HUES48 (cell line): ENCODE measurements around the gene MT2A.

ENCODE experiments used
- H3K27ac ChIP-seq: one replicate; pipeline ENCODE4 v1.7.0; 2013; ENCODE audit warnings: low read depth, low read length, inconsistent platforms
- H3K27me3 ChIP-seq: 2 replicates; pipeline ENCODE4 v1.6.1; 2013; ENCODE audit warnings: mild to moderate bottlenecking, low read length; ENCODE audit not compliant: control insufficient read depth, insufficient read depth
- H3K36me3 ChIP-seq: 2 replicates; pipeline ENCODE4 v1.6.1; 2013; ENCODE audit warnings: low read length; ENCODE audit not compliant: control insufficient read depth, insufficient read depth
- H3K4me1 ChIP-seq: 2 replicates; pipeline ENCODE4 v1.6.1; 2013; ENCODE audit warnings: mild to moderate bottlenecking, low read length; ENCODE audit not compliant: control insufficient read depth, insufficient read depth
- H3K4me3 ChIP-seq: 2 replicates; pipeline ENCODE4 v1.5.1; 2013; ENCODE audit warnings: mild to moderate bottlenecking, low read depth, low read length
- H3K9ac ChIP-seq: 2 replicates; pipeline ENCODE4 v1.6.1; 2013; ENCODE audit warnings: mild to moderate bottlenecking, low read depth, low read length, moderate library complexity
- H3K9me3 ChIP-seq: 2 replicates; pipeline ENCODE4 v1.6.1; 2013; ENCODE audit warnings: low read length; ENCODE audit not compliant: control insufficient read depth, insufficient read depth

Gene MT2A

GRCh38 chr16:56601325-56601724 lies 7.1 kb upstream of the MT2A start:
- Histone ChIP-seq H3K27me3 (peaks cover 25% of the 10 kb centered on the region), H3K9me3 (no peaks in the 10 kb centered on the region), H3K4me1 (no peaks in the 10 kb centered on the region), H3K9ac (no peak overlapping the region), H3K4me3 (no peak overlapping the region), H3K36me3 (no peaks in the 10 kb centered on the region), H3K27ac (no peak overlapping the region)

GRCh38 chr16:56603589-56603988 lies 4.8 kb upstream of the MT2A start:
- peaks cover 48% of the 10 kb centered on the region for H3K27me3 ChIP-seq
- no peak overlapping the region for H3K4me3 ChIP-seq
- H3K4me1 ChIP-seq, result peaks cover 13% of the 10 kb centered on the region
- no peak overlapping the region for H3K27ac ChIP-seq
- H3K9ac ChIP-seq, result no peak overlapping the region
- no peaks in the 10 kb centered on the region for H3K9me3 ChIP-seq
- no peaks in the 10 kb centered on the region for H3K36me3 ChIP-seq

DNA sequence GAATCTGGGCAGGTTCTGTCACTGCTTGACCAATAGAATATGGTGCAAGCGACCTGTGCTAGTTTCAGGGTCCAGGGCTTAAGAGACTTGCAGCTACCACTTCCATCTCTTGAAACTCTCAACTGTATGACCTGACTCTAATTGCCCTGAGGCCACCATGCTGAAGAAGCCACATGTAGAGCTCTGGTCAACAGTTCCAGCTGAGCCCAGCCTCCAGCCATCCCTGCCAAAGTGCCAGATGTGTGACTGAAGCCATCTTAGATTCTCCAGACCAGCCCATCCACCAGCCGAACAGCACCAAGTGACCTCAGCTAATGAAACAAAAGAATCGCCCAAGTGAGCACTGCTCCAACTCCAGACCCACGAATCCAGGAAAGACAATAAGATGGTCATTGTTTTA lies 3.4 kb upstream of the MT2A start:
- Histone ChIP-seq H3K4me1 (peaks cover 26% of the 10 kb centered on the region), H3K9me3 (no peaks in the 10 kb centered on the region), H3K27me3 (peaks cover 61% of the 10 kb centered on the region), H3K9ac (no peak overlapping the region), H3K27ac (no peak overlapping the region), H3K4me3 (no peak overlapping the region), H3K36me3 (no peaks in the 10 kb centered on the region)

- Histone ChIP-seq H3K4me1 (peaks cover 32% of the 10 kb centered on the region), H3K9ac (no peak overlapping the region), H3K27ac (no peak overlapping the region), H3K27me3 (peaks cover 67% of the 10 kb centered on the region), H3K4me3 (no peak overlapping the region), H3K36me3 (no peaks in the 10 kb centered on the region), H3K9me3 (no peaks in the 10 kb centered on the region)
Observed at GRCh38 chr16:56605475-56605874, 2.9 kb upstream of the MT2A start.

GRCh38 chr16:56606071-56606475 lies 2.3 kb upstream of the MT2A start:
- no peak overlapping the region for H3K4me3 ChIP-seq
- peaks cover 72% of the 10 kb centered on the region for H3K27me3 ChIP-seq
- H3K9me3 ChIP-seq, result no peaks in the 10 kb centered on the region
- peaks cover 32% of the 10 kb centered on the region for H3K4me1 ChIP-seq
- H3K36me3 ChIP-seq, result no peaks in the 10 kb centered on the region
- H3K27ac ChIP-seq, result no peak overlapping the region
- H3K9ac ChIP-seq, result no peak overlapping the region

DNA sequence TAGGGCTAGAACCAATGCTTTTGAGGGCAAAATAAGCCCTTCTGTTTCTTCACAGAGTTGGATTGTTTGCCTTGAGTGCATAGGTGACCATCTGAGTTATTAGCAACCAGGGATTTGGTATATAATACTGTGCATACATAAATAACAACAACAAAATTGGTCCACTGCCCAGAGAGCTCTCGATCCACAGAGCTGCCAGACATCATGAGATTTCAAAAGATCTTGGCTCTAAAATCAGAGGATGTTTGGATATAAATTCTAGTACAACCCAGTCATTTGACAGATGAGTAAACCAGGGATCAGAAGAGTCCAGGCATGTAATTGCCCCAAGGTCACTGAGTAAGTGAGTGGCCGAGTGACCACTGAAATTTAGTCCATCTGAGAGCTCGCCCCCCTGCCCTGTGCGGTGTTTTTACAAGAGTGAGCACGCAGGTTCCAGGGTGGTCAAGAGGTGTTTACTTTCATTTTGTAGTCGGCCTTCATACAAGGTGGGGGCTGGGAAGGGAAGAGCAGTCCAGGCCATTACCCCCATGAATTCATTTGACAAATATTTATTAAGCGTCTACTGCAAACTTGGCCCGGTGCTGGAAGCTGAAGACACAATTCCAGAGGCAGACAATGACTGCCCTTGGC lies 1.8 kb upstream of the MT2A start:
- Histone ChIP-seq H3K9ac (no peak overlapping the region), H3K27me3 (peaks cover 73% of the 10 kb centered on the region), H3K36me3 (no peaks in the 10 kb centered on the region), H3K4me1 (peaks cover 32% of the 10 kb centered on the region), H3K9me3 (no peaks in the 10 kb centered on the region), H3K27ac (no peak overlapping the region), H3K4me3 (no peak overlapping the region)

DNA sequence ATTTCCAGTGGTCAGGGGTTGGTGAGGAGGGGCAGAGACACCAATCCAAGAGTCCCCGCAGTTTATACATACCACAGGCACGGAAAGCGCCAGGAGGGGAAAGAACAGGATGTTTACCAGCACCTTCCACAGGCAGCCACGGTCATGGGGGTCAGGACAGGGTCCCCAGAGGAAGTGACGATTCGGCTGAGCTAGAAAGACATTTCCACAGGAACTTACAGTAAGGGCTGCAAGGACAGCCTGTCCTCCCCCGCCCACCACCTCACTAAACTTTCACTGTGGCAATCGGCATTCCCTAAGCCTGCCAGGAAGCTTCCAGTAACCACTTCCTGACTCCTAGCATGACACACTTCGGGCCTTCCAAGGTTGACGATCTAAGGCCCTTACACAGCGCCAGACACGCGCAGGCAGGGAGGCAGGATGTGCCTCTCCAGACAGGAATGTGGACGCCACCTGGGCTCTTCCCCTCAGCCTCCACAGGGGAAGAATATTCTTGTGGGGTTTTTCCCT lies 1.2 kb upstream of the MT2A start:
- H3K9me3 ChIP-seq, result no peaks in the 10 kb centered on the region
- no peak overlapping the region for H3K27ac ChIP-seq

GRCh38 chr16:56607675-56608042 lies 725 bp upstream of the MT2A start:
- H3K27me3 ChIP-seq, result peaks cover 77% of the 10 kb centered on the region
- H3K36me3 ChIP-seq, result no peaks in the 10 kb centered on the region
- no peak overlapping the region for H3K27ac ChIP-seq
- H3K9ac ChIP-seq, result no peak overlapping the region
- peaks cover 32% of the 10 kb centered on the region for H3K4me1 ChIP-seq
- H3K9me3 ChIP-seq, result no peaks in the 10 kb centered on the region
- 0 out of 2 replicates have a peak overlapping the region, but pooled peaks have one; percentile 65 for H3K4me3 ChIP-seq

More for the DNA sequence above, 1.2 kb upstream of the MT2A start:
- Histone ChIP-seq H3K4me3 (no peak overlapping the region), H3K9ac (no peak overlapping the region), H3K4me1 (peaks cover 32% of the 10 kb centered on the region), H3K36me3 (no peaks in the 10 kb centered on the region), H3K27me3 (peaks cover 74% of the 10 kb centered on the region)

DNA sequence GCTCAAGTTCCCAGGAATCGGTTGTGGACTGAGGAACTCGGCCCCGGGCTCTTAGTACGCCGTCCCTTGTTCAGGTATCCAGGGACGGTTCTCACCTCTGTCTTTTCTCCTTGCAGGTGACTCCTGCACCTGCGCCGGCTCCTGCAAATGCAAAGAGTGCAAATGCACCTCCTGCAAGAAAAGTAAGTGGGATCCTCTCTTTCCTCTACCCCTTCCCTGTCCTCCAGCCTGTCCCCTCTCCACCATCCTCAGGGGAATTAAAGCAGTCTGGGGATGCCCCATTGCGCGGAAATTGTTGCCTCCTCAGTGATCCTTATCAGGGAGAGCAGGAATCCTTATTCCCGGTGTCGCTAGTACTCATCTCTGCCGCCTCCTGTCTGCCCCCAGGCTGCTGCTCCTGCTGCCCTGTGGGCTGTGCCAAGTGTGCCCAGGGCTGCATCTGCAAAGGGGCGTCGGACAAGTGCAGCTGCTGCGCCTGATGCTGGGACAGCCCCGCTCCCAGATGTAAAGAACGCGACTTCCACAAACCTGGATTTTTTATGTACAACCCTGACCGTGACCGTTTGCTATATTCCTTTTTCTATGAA lies 585 bp downstream of the MT2A start:
- peaks cover 86% of the 10 kb centered on the region for H3K27me3 ChIP-seq
- H3K4me3 ChIP-seq, result peak overlapping the region; percentile 65
- H3K4me1 ChIP-seq, result peaks cover 32% of the 10 kb centered on the region
- no peak overlapping the region for H3K9ac ChIP-seq
- no peaks in the 10 kb centered on the region for H3K9me3 ChIP-seq
- no peaks in the 10 kb centered on the region for H3K36me3 ChIP-seq
- H3K27ac ChIP-seq, result no peak overlapping the region

DNA sequence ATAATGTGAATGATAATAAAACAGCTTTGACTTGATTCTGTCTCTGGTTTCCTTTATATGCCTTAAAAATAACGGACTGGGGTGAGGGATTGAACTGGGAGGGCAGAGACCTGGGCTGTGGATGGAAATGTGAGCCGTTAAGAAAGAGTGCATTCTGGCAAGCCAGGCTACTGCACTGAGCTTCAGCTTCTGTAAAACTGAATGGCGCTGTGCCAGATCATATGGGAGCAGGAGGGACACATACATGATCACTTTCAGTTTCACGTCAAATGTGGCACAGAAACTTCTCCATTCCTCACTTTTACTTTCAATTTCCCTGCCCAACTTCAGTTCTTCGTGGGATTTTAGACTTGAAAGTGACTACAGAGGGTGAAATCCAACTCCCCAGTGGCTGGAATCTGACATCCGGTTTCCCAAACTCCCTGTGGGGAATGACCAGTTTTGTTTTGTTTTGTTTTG lies 1.1 kb downstream of the MT2A start:
- Histone ChIP-seq H3K27ac (no peak overlapping the region), H3K36me3 (no peaks in the 10 kb centered on the region), H3K4me1 (peaks cover 32% of the 10 kb centered on the region), H3K4me3 (peak overlapping the region; percentile 65; the same call in 1 of the 2 replicates), H3K27me3 (peaks cover 92% of the 10 kb centered on the region), H3K9me3 (no peaks in the 10 kb centered on the region), H3K9ac (no peak overlapping the region)

GRCh38 chr16:56610017-56610608 lies 1.7 kb downstream of the MT2A start:
- H3K9me3 ChIP-seq, result no peaks in the 10 kb centered on the region
- H3K36me3 ChIP-seq, result no peaks in the 10 kb centered on the region
- H3K4me3 ChIP-seq, result no peak overlapping the region
- H3K27ac ChIP-seq, result peak overlapping the region; percentile 4
- peaks cover 32% of the 10 kb centered on the region for H3K4me1 ChIP-seq
- H3K9ac ChIP-seq, result no peak overlapping the region
- H3K27me3 ChIP-seq, result peaks cover 94% of the 10 kb centered on the region
